ENCODE results near the gene UBE2V1. TPM values are rescaled to one million over a fixed set of nuclear protein-coding genes. Genes with fewer than 3 reads are reported as not detected.
A peak's percentile ranks its signal among the peaks of the same experiment; 100 is the strongest.

The UBE2V1 gene
- total and polyA plus RNA-seq, 2 of the 13 experiments (the other 11 are each of a cell fraction or from before 2014, with no cell fraction given), result 81.3 to 132 TPM

- TF ChIP-seq ZMYM4 (CRISPR knock-in tag; IDR thresholded peaks at IDR 0.05) (no peak), ZNF296 (CRISPR knock-in tag; conservative IDR thresholded peaks at IDR 0.05) (no peak), KIAA2018 (CRISPR knock-in tag; IDR thresholded peaks at IDR 0.05; ENCODE audit: borderline replicate concordance) (no peak), LCORL (IDR thresholded peaks at IDR 0.05) (no peak), LCORL (CRISPR knock-in tag; IDR thresholded peaks at IDR 0.05) (no peak), E2F2 (CRISPR knock-in tag; IDR thresholded peaks at IDR 0.05; ENCODE audit: borderline replicate concordance) (no peak), ZNF773 (CRISPR knock-in tag; IDR thresholded peaks at IDR 0.05; ENCODE audit: borderline replicate concordance) (no peak), NAIF1 (CRISPR knock-in tag; IDR thresholded peaks at IDR 0.05; ENCODE audit: borderline replicate concordance) (no peak), TCF7 (IDR thresholded peaks at IDR 0.05; ENCODE audit: low read depth) (no peak), ZFP91 (CRISPR knock-in tag; IDR thresholded peaks at IDR 0.05; ENCODE audit: borderline replicate concordance) (0 out of 2 replicates have a peak, but pooled peaks have one; percentile 8), BRCA1 (CRISPR knock-in tag; IDR thresholded peaks at IDR 0.05) (no peak), ZNF230 (CRISPR knock-in tag; IDR thresholded peaks at IDR 0.05) (no peak), ZNF263 (CRISPR knock-in tag; IDR thresholded peaks at IDR 0.05) (no peak), MBNL3 (CRISPR knock-in tag; conservative IDR thresholded peaks at IDR 0.05) (no peak), ATF7-NPFF (CRISPR knock-in tag; IDR thresholded peaks at IDR 0.05; ENCODE audit: low read depth) (peak; percentile 47; the same call in 1 of the 2 replicates), ZNF766 (CRISPR knock-in tag; IDR thresholded peaks at IDR 0.05; ENCODE audit: borderline replicate concordance) (no peak)
These were observed 79.8 kb downstream of the UBE2V1 start (continued) for GRCh38 chr20:50032955-50033666.
